ENCODE results near the gene GMEB2.

GRCh38 chr20:63597651-63598478, 29.0 kb downstream of the GMEB2 start:
- TF ChIP-seq FOXK2 (IDR thresholded peaks at IDR 0.05) (no peak), FOXA1 (IDR thresholded peaks at IDR 0.05) (no peak), FOXM1 (IDR thresholded peaks at IDR 0.05; ENCODE audit: borderline replicate concordance) (no peak), ZNF384 (IDR thresholded peaks at IDR 0.05) (no peak), SUZ12 (IDR thresholded peaks at IDR 0.05) (no peak), TARDBP (IDR thresholded peaks at IDR 0.05) (no peak), CTBP1 (IDR thresholded peaks at IDR 0.05; ENCODE audit: borderline replicate concordance) (no peak), BHLHE40 (IDR thresholded peaks at IDR 0.05; ENCODE audit: borderline replicate concordance) (no peak), ELF4 (IDR thresholded peaks at IDR 0.05) (no peak), SP1 (IDR thresholded peaks at IDR 0.05) (no peak)
